Right ventricle myocardium inferior (tissue), 1 donor: ENCODE data around the gene KRTAP5-9. TPM values are rescaled to one million over a fixed set of nuclear protein-coding genes. Genes with fewer than 3 reads are reported as not detected.
A peak's percentile ranks its signal among the peaks of the same experiment; 100 is the strongest.
"Not testable (repeated sequence)": the region's sequence is repeated elsewhere in the genome, so short reads cannot be mapped to it uniquely, and the experiment has no call there.

Experiments
- ATAC-seq: fragments of 200-7000 bp; cut with Tn5 transposase; one replicate; pipeline ENCODE4 v1.9.1; 2020; ENCODE audit warnings: mild to moderate bottlenecking, moderate library complexity
- DNase-seq: peaks from one replicate; pipeline ENCODE4 v3.0.0; 2021; ENCODE audit errors: missing footprints
- intact Hi-C: fragments of 100-400 bp; cut with DNase I; formaldehyde crosslinking; loops from one replicate; pipeline ENCODE4 v1.11.0; 2022
- total RNA-seq: library from RNA; stranded (reverse); fragmentation: NEBNext Ultra II Directional; extraction: Animal tissue kit (Norgen Biotek cat#: 25700); gene quantifications from one replicate; pipeline ENCODE4 v1.2.1, GENCODE V29; 2021
- donor health status: DM: no; HTN: yes; CAD: no; lungs with severe emphysema.

KRTAP5-9 gene
- total RNA-seq, 1 donor from 2014 or later, result not detected

GRCh38 chr11:71551711-71552110, 3.5 kb downstream of the KRTAP5-9 start:
- intact Hi-C loops, result no loop called here
- no peak for DNase-seq
- ATAC-seq, result no peak

- intact Hi-C loops, result no loop called here
- no peak for ATAC-seq
- DNase-seq, result no peak
These were observed 6.8 kb downstream of the KRTAP5-9 start for GRCh38 chr11:71554996-71555395.

- intact Hi-C loops, result no loop called here
- no peak for DNase-seq
- no peak for ATAC-seq
These were observed 7.3 kb downstream of the KRTAP5-9 start for GRCh38 chr11:71555508-71555907.

GRCh38 chr11:71556018-71556417, 7.8 kb downstream of the KRTAP5-9 start:
- no peak for ATAC-seq
- intact Hi-C loops, result no loop called here
- no peak for DNase-seq

- DNase-seq (no peak), ATAC-seq (no peak)
- intact Hi-C loops, result no loop called here
These were observed 9.0 kb downstream of the KRTAP5-9 start for GRCh38 chr11:71557257-71557656.

GRCh38 chr11:71558996-71559395, 10.8 kb downstream of the KRTAP5-9 start:
- DNase-seq (no peak), ATAC-seq (no peak)
- intact Hi-C loops, result no loop called here

GRCh38 chr11:71562120-71562519, 13.9 kb downstream of the KRTAP5-9 start:
- DNase-seq, result no peak
- no peak for ATAC-seq
- intact Hi-C loops, result no loop called here

GRCh38 chr11:71563406-71563805, 15.2 kb downstream of the KRTAP5-9 start:
- DNase-seq, result no peak
- intact Hi-C loops, result no loop called here
- no peak for ATAC-seq

GRCh38 chr11:71564430-71564829, 16.2 kb downstream of the KRTAP5-9 start:
- ATAC-seq, result no peak
- DNase-seq, result no peak
- intact Hi-C loops, result no loop called here

GRCh38 chr11:71565263-71565662, 17.0 kb downstream of the KRTAP5-9 start, which contains the start of gene KRTAP5-10:
KRTAP5-10 (plus strand) TSS chr11:71565563; CDS start chr11:71565588, 25 bp downstream.
- ATAC-seq (no peak), DNase-seq (no peak)
- intact Hi-C loops, result no loop called here

- DNase-seq, result peak; percentile 59
- no peak for ATAC-seq
- intact Hi-C loops, result no loop called here
These were observed 17.9 kb downstream of the KRTAP5-9 start for GRCh38 chr11:71566081-71566620.

GRCh38 chr11:71566626-71567599, 18.7 kb downstream of the KRTAP5-9 start:
- DNase-seq, ATAC-seq, intact Hi-C loops: not testable (repeated sequence)

GRCh38 chr11:71567633-71568032, 19.4 kb downstream of the KRTAP5-9 start:
- ATAC-seq, intact Hi-C loops, DNase-seq: not testable (repeated sequence)

- ATAC-seq (no peak), DNase-seq (no peak)
- intact Hi-C loops, result no loop called here
These were observed 20.6 kb downstream of the KRTAP5-9 start for GRCh38 chr11:71568704-71569349.

GRCh38 chr11:71571101-71571850, 23.1 kb downstream of the KRTAP5-9 start:
- DNase-seq, ATAC-seq, intact Hi-C loops: not testable (repeated sequence)

GRCh38 chr11:71572811-71573210, 24.6 kb downstream of the KRTAP5-9 start:
- intact Hi-C loops, result no loop called here

GRCh38 chr11:71574418-71574817, 26.2 kb downstream of the KRTAP5-9 start:
- ATAC-seq (no peak), DNase-seq (no peak)
- intact Hi-C loops, result no loop called here

More at GRCh38 chr11:71572811-71573210, 24.6 kb downstream of the KRTAP5-9 start:
- DNase-seq, result no peak
- ATAC-seq, result no peak

GRCh38 chr11:71575723-71576424, 27.7 kb downstream of the KRTAP5-9 start:
- intact Hi-C loops, result no loop called here
- no peak for DNase-seq
- ATAC-seq, result no peak
